ENCODE data around the gene GDF7.
"Not testable (repeated sequence)": the region's sequence is repeated elsewhere in the genome, so short reads cannot be mapped to it uniquely, and the experiment has no call there.

Gene GDF7

GRCh38 chr2:20706217-20706616 is 39.3 kb downstream of the GDF7 start:
- no peak overlapping the region for H3K4me3 ChIP-seq (ENCODE audit: low read depth, low read length)
- TF ChIP-seq CTCF (IDR thresholded peaks at IDR 0.05; ENCODE audit: borderline replicate concordance, insufficient read depth, low read depth, low read length) = no peak

DNA sequence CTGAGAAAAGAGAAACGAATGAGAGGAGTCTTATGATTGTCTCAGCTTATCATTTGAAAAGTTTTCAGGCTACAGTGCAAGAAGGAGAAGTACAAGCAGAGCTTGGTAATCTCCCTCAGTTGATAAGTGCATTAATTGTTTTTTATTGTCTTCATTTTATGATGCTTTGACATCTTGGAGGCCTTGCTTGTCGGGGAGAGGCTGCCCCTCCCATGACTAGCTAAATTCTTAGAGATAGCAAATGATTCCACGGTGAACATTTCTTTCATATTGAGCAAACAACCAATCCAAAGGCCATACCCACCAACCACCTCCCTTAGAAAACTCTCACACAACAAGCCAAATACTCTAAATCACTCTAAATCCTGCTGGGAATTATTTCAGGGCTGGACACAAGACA is 39.8 kb downstream of the GDF7 start:
- TF ChIP-seq CTCF (IDR thresholded peaks at IDR 0.05; ENCODE audit: borderline replicate concordance, insufficient read depth, low read depth, low read length) = no peak
- H3K4me3 ChIP-seq (ENCODE audit: low read depth, low read length) = no peak overlapping the region

- no peak for TF ChIP-seq CTCF (IDR thresholded peaks at IDR 0.05; ENCODE audit: borderline replicate concordance, insufficient read depth, low read depth, low read length)
- H3K4me3 ChIP-seq (ENCODE audit: low read depth, low read length) = no peak overlapping the region
Measured at GRCh38 chr2:20707601-20708000, 40.7 kb downstream of the GDF7 start.

DNA sequence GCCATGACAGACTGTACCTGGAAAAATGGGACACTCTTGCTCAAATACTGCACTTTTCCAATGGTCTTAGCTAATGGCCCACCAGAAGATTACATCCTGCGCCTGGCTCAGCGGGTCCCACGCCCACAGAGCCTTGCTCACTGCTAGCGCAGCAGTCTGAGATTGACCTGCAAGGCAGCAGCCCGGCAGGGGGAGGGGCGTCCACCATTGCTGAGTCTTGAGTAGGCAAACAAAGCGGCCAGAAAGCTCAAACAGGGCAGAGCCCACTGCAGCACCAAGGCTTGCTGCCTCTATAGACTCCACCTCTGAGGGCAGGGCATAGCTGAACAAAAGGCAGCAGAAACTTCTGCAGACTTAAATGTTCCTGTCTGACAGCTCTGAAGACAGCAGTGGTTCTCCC is 44.7 kb downstream of the GDF7 start:
- H3K4me3 ChIP-seq (ENCODE audit: low read depth, low read length) = not testable (repeated sequence)

- not testable (repeated sequence) for H3K4me3 ChIP-seq (ENCODE audit: low read depth, low read length)
Measured at GRCh38 chr2:20713585-20713984, 46.6 kb downstream of the GDF7 start.

GRCh38 chr2:20714412-20714811 is 47.5 kb downstream of the GDF7 start:
- H3K4me3 ChIP-seq (ENCODE audit: low read depth, low read length) = not testable (repeated sequence)

DNA sequence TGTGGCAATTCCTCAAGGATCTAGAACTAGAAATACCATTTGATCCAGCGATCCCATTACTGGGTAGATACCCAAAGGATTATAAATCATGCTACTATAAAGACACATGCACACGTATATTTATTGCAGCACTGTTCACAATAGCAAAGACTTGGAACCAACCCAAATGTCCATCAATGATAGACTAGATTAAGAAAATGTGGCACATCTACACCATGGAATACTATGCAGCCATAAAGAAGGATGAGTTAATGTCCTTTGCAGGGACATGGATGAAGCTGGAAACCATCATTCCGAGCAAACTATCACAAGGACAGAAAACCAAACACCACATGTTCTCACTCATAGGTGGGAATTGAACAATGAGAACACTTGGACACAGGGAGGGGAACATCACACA is 49.2 kb downstream of the GDF7 start:
- not testable (repeated sequence) for H3K4me3 ChIP-seq (ENCODE audit: low read depth, low read length)

DNA sequence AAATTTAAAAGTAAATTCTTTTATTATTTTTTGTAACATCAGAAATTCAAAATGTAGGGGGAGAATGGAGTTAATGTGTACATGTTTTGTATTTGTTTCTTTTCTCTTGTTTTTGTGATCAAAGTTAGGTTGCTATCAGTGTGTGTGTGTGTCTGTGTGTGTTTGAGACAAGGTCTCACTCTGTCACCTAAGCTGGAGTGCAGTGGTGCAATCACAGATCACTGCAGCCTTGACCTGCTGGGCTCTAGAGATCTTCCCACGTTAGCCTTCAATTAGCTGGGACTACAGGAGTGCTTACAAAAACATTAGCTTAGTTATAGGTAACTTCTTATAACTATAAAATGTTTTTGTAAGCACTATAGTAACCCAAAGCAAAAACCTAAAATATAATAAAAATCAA is 50.7 kb downstream of the GDF7 start:
- TF ChIP-seq CTCF (IDR thresholded peaks at IDR 0.05; ENCODE audit: borderline replicate concordance, insufficient read depth, low read depth, low read length) = no peak
- no peak overlapping the region for H3K4me3 ChIP-seq (ENCODE audit: low read depth, low read length)

- no peak for TF ChIP-seq CTCF (IDR thresholded peaks at IDR 0.05; ENCODE audit: borderline replicate concordance, insufficient read depth, low read depth, low read length)
- no peak overlapping the region for H3K4me3 ChIP-seq (ENCODE audit: low read depth, low read length)
Measured at GRCh38 chr2:20722592-20723240, 55.8 kb downstream of the GDF7 start.
